CD4-positive, alpha-beta T cell treated with Interleukin-17A for 1 hour (primary cell): Measurements from ENCODE around the gene MSH4.
"Not testable (repeated sequence)": the region's sequence is repeated elsewhere in the genome, so short reads cannot be mapped to it uniquely, and the experiment has no call there.

Experiments
- DNase-seq: peaks from one replicate; pipeline ENCODE4 v3.0.0-alpha.2; 2020

MSH4 gene

DNA sequence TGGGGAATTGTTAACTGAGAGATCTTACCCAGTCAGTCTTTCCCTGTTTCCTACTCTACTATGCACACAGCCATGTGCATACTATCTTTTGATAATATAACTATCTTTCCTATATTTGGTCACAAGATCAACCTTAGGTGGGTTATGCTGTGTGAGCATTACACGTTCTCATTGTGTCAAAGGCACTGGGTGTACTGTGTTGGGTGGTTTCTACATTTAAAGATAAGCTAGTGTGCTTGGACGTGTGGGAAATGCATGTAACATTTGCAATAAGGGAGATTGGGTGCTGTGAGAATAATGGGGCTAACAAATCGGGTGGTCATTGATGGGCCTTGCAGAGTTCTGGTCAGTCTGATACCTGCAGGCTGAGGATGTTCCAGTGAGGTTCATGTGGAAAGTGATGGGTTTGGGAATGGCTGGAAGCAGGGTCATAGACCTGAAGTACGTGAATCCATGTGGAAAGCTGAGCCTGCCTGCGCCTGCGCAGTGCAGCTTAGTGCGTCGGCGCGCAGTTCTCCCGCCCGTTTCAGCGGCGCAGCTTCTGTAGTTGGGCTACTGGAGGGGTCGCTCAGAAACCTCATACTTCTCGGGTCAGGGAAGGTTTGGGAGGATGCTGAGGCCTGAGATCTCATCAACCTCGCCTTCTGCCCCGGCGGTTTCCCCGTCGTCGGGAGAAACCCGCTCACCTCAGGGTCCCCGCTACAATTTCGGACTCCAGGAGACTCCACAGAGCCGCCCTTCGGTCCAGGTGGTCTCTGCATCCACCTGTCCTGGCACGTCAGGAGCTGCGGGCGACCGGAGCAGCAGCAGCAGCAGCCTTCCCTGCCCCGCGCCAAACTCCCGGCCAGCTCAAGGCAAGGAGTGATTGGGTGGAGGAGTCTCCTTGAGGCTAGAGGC is at the start of gene MSH4:
Gene MSH4 (plus strand): TSS at position 507 of the 897 bp plus-strand sequence. CDS start 104 bp downstream, at position 611.
- no peak for DNase-seq

DNA sequence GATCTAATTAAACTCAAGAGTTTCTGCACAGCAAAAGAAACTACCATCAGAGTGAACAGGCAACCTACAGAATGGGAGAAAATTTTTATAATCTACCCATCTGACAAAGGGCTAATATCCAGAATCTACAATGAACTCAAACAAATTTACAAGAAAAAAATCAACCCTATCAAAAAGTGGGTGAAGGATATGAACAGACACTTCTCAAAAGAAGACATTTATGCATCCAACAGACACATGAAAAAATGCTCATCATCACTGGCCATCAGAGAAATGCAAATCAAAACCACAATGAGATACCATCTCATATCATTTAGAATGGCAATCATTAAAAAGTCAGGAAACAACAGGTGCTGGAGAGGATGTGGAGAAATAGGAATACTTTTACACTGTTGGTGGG is 39.5 kb upstream of the MSH4 start:
- DNase-seq, result not testable (repeated sequence)

DNA sequence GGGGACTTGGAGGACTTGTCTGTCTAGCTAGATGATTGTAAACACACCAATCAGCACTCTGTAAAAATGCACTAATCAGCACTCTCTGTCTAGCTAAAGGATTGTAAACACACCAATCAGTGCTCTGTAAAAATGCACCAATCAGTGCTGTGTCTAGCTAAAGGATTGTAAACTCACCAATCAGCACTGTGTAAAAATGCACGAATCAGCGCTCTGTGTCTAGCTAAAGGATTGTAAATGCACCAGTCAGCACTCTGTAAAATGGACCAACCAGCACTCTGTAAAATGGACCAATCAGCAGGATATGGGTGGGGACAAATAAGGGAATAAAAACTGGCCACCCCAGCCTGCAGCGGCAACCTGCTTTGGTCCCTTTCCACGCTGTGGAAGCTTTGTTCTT is 38.1 kb upstream of the MSH4 start:
- not testable (repeated sequence) for DNase-seq

DNA sequence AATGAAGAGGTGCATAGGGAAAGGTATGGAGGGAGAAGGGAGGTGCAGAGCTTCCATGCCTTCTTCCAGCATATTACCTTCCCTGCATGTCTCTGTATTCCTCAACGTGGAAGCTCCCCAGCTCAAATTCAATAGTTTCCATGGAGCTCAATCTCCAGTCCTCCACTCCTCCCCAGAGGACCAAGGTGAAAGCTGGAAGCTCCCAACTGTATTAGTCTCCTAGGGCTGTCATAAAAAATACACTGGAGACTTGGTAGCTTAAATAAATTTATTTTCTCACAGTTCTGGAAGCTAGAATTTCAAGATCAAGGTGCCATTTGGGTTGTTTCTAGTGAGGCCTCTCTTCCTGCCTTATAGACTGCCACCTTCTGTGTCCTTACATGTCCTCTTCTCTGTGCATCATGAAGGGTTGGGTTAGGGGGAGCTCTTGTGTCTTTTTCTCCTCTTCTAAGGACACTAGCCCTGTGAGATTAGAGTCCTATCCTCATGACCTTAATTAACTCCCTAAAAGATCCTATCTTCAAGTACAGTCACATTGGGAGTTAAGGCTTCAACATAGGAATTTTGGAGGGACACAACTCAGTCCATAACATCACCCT is 32.5 kb upstream of the MSH4 start:
- no peak for DNase-seq

DNA sequence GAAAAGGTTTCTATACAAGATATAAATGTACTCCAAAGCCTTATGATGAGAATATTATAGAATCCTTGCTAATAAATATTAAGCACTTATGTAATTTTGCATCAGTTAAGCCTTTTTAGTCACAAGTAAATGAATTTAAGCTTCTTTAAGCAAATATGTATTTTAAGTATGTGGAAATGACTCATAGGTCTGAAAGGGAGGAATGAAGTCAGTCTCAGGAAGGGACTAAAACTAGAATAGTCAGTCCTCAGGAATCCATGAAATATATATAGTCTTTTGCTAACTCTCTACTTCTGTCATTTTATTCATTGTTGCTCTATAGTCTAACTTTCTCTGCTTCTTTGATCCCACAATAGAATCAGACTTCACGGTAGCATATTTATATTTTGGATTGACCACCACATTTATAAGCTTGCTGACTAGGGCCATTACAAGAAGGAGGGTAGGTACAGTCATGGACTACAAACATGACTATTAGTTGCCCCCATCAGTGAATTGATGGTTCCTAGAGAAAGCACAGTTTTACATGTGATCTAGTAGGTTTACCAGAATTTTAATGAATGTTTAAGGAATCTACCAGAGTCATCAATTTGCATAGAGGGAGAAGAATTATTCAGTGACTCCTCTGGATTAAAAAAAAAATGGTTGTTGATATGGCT is 30.9 kb upstream of the MSH4 start:
- no peak for DNase-seq

DNA sequence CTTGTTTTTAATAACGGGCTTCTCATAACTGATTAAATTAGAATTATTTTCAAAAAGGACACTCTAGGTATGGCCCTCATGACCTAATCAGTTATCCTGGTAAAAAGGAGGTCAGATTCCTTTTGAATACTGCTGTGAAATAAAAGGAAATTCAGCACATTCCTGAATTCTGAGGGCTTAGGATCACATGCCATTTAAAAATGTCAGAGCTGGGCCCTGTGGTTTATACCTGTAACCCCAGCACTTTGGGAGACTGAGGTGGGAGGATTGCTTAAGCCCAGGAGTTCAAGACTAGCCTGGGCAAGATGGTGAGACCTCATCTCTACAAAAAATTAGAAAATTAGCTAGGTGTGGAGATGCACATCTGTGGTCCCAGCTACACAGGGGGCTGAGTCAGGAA is 28.7 kb upstream of the MSH4 start:
- DNase-seq, result no peak

DNA sequence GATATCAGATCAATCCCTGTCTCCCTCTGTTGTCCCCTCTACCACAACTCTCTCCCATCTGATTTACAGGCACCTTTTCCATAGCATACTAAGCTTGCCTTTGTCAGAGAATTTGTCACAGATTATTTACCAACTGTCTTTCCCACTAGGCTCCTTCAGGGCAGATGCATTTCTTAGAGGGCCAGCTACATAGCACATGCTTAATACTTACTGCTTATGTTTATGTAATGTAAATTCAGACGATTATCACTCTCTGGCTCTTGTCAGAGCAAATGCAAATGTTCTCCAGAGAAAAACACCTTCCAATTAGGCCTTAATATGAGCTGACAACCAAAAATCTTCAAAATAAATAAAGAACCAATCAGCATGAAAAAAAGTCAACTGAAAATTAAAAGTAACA is 25.9 kb upstream of the MSH4 start:
- DNase-seq, result no peak

DNA sequence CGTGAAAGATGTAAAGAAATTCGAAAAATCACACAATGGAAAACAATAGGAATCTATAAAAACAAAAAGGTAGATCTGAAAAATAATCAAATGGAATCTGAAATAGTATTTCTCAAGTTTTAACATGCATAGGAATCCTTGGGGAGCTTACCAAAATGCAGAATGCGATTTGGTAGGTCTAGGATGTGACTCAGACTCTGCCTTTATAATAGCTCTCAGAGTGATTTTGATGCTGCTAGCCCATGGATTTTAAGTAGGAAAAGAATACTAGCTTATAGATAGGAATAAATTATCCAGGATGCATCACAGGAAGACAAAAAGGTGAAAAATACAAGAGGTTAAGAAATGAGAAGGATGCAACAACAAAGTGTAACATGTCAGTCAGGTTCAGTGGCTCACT is 24.7 kb upstream of the MSH4 start:
- no peak for DNase-seq

DNA sequence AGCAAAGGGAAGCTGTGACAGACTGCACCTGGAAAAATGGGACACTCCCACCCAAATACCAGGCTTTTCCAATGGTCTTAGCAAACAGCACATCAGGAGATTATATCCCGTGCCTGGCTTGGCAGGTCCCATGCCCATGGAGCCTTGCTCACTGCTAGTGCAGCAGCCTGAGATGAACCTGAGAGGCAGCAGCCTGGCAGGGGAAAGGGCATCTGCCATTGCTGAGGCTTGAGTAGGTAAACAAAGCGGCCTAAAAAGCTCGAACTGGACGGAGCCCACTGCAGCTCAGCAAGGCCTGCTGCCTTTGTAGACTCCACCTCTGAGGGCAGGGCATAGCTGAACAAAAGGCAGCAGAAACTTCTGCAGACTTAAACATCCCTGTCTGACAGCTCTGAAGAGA is 18.9 kb upstream of the MSH4 start:
- not testable (repeated sequence) for DNase-seq

DNA sequence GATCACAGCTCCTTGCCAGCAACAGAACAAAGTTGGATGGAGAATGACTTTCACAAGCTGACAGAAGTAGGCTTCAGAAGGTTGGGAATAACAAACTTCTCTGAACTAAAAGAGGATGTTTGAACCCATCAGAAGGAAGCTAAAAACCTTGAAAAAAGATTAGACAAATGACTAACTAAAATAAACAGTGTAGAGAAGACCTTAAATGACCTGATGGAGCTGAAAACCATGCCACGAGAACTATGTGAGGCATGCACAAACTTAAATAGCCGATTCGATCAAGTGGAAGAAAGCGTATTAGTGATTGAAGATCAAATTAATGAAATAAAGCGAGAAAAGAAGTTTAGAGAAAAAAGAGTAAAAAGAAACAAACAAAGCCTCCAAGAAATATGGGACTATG is 18.0 kb upstream of the MSH4 start:
- DNase-seq, result not testable (repeated sequence)

DNA sequence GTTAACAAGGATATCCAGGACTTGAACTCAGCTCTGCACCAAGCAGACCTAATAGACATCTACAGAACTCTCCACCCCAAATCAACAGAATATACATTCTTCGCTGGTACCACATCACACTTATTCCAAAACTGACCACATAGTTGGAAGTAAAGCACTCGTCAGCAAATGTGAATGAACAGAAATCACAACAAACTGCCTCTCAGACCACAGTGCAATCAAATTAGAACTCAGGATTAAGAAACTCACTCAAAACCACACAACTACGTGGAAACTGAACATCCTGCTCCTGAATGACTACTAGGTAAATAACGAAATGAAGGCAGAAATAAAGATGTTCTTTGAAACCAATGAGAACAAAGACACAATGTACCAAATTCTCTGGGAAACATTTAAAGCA is 16.5 kb upstream of the MSH4 start:
- DNase-seq, result not testable (repeated sequence)

DNA sequence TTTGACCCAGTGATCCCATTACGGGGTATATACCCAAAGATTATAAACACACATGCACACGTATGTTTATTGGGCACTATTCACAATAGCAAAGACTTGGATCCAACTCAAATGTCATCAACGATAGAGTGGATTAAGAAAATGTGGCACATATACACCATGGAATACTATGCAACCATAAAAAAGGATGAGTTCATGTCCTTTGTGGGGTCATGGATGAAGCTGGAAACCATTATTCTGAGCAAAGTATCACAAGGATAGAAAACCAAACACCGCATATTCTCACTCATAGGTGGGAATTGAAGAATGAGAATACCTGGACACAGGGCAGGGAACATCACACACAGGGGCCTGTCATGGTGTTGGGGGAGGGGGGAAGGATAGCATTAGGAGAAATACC is 12.8 kb upstream of the MSH4 start:
- not testable (repeated sequence) for DNase-seq

DNA sequence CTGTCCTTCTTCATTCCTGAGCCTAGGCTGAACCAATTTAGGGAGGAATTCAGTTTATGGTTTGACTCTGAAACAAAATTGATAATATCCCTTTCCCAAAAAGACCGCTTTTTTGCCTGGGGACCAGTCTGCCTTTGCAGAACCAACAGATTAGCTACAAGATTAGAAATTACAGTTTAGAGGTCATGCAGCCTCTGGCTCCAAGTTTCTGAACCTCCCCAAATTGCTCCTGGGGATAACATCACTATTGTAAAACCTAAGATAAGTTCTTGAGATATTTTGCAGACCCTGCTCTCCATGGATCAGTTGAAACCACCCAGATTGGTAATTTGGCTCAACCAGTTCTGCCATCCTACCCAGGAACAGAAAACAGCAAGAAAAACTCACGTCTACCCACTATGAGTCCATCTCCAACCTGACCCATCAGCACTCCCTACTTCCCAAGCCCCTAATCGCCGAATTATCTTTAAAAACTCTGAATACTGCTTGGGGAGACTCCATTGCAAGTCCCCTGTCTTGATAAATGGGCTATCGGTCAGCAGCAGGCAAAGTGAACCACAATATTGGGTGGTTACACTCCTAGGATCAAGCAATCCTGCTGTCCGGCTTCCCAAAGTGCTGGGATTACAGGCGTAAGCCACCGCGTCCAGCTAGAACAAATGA is 11.2 kb upstream of the MSH4 start:
- DNase-seq, result no peak

DNA sequence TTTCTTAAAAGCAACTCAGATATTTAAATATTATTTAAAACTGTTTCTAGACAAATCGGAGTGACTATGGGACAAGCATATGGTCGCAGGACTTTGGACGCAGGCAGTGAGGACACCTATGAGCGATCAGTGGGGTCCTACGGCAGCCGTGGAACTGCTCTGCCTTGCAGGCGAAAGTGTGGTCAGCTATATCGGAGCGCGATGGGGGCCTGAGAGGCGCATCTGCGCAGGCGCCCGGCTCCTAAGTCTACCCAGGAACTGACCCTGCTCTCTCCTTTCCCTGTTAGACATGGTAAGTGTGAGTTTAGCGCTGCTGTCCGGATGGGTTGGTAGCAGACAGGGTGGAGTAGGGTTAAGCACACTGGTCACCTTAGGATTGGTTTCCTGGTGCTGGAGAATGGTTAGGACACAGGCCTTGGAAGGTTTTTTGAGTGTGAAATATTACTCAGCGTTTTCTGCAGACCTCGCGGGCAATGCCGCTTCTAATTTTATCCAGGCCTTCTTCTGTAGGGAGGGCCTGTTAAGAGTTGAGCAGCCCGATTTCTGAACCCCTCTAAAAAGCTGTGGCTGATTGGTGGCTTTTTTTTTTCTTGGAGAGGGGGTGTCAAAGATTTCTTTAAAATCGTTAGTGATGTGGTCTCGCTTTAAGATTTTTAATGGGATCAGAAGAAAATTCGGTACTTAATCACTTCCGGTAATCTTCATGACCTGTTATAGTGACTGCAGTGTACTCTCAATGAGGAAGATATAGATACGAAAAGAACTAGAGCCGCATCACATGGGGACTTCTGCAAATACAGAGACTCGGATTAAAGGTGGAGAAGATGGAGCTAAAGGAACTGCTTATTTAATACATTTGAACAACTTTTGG is 10.5 kb upstream of the MSH4 start, which contains the start of gene RABGGTB:
Gene RABGGTB (plus strand): TSS at position 274 of the 871 bp plus-strand sequence. CDS start 16 bp downstream, at position 290.
- peak; percentile 96 for DNase-seq

DNA sequence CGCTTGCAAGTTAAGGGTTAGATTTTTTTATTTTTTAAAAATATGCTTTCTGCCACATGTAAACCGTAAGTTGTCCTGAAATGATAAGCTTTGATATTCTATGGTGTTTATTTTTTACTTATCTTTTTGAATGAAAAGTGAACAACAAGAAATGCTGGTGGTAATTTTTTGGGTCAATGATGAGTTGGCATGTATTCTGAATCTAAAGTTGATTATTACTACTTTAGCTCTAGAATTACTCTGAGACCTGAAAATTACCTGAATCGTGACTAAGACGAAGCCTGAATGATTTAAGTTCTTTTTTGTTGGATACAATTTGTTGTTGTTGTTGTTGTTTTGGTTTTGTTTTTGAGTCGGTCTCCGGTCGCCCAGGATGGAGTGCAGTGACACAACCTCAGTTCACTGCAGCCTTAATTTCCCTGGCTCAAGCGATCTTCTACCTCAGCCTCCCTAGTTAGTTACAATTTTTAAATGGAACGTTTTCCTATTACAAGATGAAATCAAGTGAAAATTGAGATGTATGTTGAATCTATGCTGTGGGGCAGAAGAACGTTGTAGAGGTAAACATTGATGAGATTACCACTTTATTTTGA is 9.7 kb upstream of the MSH4 start:
- no peak for DNase-seq

DNA sequence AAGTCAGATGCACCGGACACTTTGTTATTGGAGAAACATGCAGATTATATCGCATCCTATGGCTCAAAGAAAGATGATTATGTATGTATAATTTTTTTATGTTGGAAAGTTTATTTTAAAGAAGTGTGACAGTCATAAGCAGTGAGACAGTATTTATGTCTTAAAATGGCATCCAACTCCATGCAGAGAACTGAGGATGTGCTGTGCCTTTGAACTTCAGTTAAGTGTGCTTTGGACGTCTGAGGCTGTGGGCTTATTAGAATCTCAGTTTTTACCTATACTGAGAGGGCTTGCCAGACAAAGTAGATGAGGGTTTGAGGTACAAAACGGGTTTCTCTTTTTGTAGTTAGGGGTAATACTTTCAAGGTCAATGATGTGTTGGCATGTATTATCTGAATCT is 9.2 kb upstream of the MSH4 start:
- peak; percentile 24 for DNase-seq

DNA sequence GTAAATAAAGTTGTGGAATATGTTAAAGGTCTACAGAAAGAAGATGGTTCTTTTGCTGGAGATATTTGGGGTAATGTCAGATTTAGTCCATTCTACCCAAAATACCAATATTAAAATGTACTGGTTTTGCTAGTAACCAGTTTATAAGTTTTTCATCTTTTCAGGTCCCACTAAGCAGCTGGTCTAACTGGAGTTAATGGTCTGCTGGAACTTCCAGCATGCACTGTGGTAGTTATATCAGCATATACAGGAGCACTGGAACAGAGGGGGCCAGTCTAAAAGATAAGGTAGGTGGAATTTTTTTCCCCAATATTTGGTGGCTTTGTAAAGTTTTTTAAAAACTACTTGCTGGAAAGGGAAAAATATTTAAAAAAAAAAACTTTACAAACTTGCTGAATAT is 6.7 kb upstream of the MSH4 start:
- DNase-seq, result no peak

DNA sequence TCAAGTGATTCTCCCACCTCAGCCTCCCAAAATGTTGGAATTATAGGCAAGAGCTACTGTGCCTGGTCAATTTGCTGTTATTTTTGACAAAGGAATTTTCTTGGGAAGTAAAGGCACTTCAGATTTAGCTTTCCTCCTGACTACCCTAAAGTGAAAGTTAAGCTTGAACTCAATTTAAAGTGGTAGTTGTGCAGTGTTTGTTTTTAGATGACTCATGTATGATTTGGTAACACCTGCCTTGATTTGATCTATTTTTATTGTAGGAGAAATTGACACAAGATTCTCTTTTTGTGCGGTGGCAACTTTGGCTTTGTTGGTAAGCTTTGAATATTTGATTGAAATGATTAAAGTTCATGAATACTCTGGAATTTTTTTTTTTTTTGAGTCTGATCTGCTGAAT is 5.7 kb upstream of the MSH4 start:
- DNase-seq, result peak; percentile 20

DNA sequence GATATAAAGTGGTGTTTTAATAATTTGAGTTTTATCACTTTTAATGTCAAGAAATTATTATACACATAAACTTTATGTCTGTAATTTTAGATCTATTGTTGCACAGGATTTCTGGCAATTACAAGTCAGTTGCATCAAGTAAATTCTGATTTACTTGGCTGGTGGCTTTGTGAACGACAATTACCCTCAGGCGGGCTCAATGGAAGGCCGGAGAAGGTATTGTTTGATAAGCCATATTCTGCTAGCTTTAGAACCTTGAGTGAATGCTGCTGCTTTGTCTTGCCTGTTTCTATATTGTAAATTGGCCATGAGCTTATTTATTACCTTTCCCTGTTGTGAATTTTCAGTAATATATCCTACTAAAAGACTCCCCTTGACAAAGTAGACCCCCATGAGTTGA is 4.6 kb upstream of the MSH4 start:
- DNase-seq, result no peak

DNA sequence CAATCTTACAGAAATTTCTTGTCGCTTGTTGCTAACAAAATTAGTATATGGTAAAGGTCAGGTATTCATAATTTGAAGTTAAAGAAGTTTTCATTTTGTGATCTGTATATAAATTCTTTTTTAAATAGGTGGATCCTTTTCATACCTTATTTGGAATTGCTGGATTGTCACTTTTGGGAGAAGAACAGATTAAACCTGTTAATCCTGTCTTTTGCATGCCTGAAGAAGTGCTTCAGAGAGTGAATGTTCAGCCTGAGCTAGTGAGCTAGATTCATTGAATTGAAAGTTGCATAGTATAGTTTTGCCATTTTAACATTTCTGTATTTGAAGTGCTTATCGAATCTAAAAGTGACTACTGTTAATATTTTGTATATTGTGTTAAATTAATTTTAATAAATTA is 2.3 kb upstream of the MSH4 start:
- DNase-seq, result no peak

DNA sequence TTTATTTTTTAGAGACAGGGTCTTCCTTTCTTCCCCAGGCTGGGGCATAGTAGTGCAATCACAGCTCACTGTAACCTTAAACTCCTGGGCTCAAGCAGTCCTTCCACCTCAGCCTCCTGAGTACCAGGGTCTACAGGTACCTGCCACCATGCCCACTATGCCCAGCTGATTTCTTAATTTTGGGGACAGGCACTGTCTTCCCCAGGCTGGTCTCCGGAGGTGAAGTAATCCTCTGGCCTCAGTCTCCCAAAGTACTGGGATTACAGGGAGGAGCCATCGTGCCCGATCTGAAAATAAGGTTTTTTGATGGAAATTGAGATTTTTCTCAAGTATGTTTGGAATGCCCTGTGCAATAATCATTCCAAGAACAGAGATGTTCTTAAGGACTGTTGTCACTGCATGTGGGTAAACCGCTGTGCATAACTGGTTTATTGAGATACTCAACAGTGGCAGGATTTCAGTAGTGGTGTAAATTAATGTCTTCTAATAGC is 934 bp upstream of the MSH4 start:
- DNase-seq, result no peak

DNA sequence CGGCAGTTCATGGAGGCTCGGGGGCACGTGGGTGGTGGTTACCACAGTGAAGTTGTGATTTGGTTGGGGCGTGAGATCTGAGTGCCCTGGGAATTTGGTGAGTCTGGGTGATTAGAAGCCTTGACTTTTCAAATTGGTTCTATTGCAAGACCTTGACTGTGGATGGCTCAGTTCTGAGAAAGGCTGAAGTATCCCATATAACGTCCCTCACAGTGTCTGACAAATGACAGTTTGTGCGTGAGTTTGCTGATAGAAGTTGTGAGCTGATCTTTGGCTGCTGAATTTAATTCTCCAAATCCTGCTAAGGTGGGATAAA is 549 bp downstream of the MSH4 start:
- no peak for DNase-seq
